K562 (cell line): Measurements from ENCODE around the gene SRRT. TPM values are rescaled to one million over a fixed set of nuclear protein-coding genes. Genes with fewer than 3 reads are reported as not detected.

Experiments used
- ATF6 ChIP-seq: sonication (generic); formaldehyde crosslinking; IDR thresholded peaks from 2 replicates; pipeline ENCODE4 v1.4.0; 2020; ENCODE audit warnings: mild to moderate bottlenecking, missing genetic modification reagents
- CREB1 ChIP-seq, 2 experiments: sonication (generic) in 1 of 2; formaldehyde crosslinking in 1 of 2; IDR thresholded peaks; 2 replicates each; pipeline versions ENCODE4 v1.6.1 to v1.8.0; 2012 to 2022; ENCODE audit warnings: inconsistent platforms in 1 of 2, mild to moderate bottlenecking in 1 of 2, missing genetic modification reagents in 1 of 2, moderate library complexity in 1 of 2
- DACH1 ChIP-seq: fragments of 450-650 bp; IDR thresholded peaks from 2 replicates; pipeline ENCODE4 v1.6.1; 2018; ENCODE audit not compliant: partially characterized antibody
- E2F4 ChIP-seq: sonication (generic); formaldehyde crosslinking; IDR thresholded peaks from 2 replicates; pipeline ENCODE4 v1.8.0; 2022; ENCODE audit warnings: mild to moderate bottlenecking, low read depth, missing genetic modification reagents
- FOXJ2 ChIP-seq: fragments of 200-800 bp; sonication (Bioruptor generic); IDR thresholded peaks from 2 replicates; pipeline ENCODE4 v1.6.1; 2016; ENCODE audit warnings: missing genetic modification characterization, missing compliant biosample characterization
- HINFP ChIP-seq: fragments of 450-650 bp; conservative IDR thresholded peaks from 2 replicates; pipeline ENCODE4 v1.6.1; 2016; ENCODE audit warnings: missing genetic modification characterization, low read depth, mild to moderate bottlenecking, control low read depth, missing compliant biosample characterization
- IFI16 ChIP-seq: fragments of 250-450 bp; sonication (Bioruptor Pico); IDR thresholded peaks from 2 replicates; pipeline ENCODE4 v2.1.2; 2022; ENCODE audit warnings: mild to moderate bottlenecking, inconsistent platforms
- MCM5 ChIP-seq: fragments of 450-650 bp; IDR thresholded peaks from 2 replicates; pipeline ENCODE4 v1.6.1; 2016; ENCODE audit warnings: low read depth
- MIER1 ChIP-seq: fragments of 450-650 bp; IDR thresholded peaks from 2 replicates; pipeline ENCODE4 v1.6.1; 2016; ENCODE audit warnings: antibody characterized with exemption, mild to moderate bottlenecking, low read depth
- MNT ChIP-seq, 2 experiments: fragments of 450-650 bp; conservative IDR thresholded peaks; 2 replicates each; pipeline ENCODE4 v1.6.1; 2017; ENCODE audit warnings: mild to moderate bottlenecking in 2 of 2, moderate library complexity in 2 of 2
- NFE2L1 ChIP-seq: fragments of 450-650 bp; IDR thresholded peaks from 2 replicates; pipeline ENCODE4 v1.6.1; 2016; ENCODE audit warnings: missing genetic modification characterization, low read depth, mild to moderate bottlenecking, missing compliant biosample characterization, moderate library complexity, borderline replicate concordance
- PRMT5 ChIP-seq: sonication (generic); formaldehyde crosslinking; IDR thresholded peaks from 2 replicates; pipeline ENCODE4 v1.5.0; 2020; ENCODE audit warnings: missing genetic modification reagents
- SREBF1 ChIP-seq: fragments of 150-350 bp; IDR thresholded peaks from 2 replicates; pipeline ENCODE4 v1.6.1; 2014; ENCODE audit warnings: antibody characterized with exemption, low read depth, low read length, borderline replicate concordance
- STAG1 ChIP-seq: sonication (generic); formaldehyde crosslinking; IDR thresholded peaks from 2 replicates; pipeline ENCODE4 v1.5.0; 2020; ENCODE audit warnings: missing genetic modification reagents, borderline replicate concordance
- USF2 ChIP-seq: sonication (generic); formaldehyde crosslinking; IDR thresholded peaks from 2 replicates; pipeline ENCODE4 v1.5.0; 2020; ENCODE audit warnings: missing genetic modification reagents
- ZBTB17 ChIP-seq: fragments of 450-650 bp; formaldehyde crosslinking; IDR thresholded peaks from 2 replicates; pipeline ENCODE4 v1.4.0; 2020; ENCODE audit warnings: mild to moderate bottlenecking
- ZNF224 ChIP-seq: sonication (generic); formaldehyde crosslinking; IDR thresholded peaks from 2 replicates; pipeline ENCODE4 v1.8.0; 2022; ENCODE audit warnings: mild to moderate bottlenecking, missing genetic modification reagents
- ZNF263 ChIP-seq: sonication (generic); formaldehyde crosslinking; IDR thresholded peaks from 2 replicates; pipeline ENCODE4 v1.8.0; 2022; ENCODE audit warnings: mild to moderate bottlenecking, missing genetic modification reagents, borderline replicate concordance
- ZNF408 ChIP-seq: fragments of 250-450 bp; sonication (Bioruptor Pico); IDR thresholded peaks from 2 replicates; pipeline ENCODE4 v1.4.0; 2020; ENCODE audit warnings: low read depth, mild to moderate bottlenecking, moderate library complexity
- ZNF584 ChIP-seq: fragments of 200-800 bp; sonication (Bioruptor generic); IDR thresholded peaks from 2 replicates; pipeline ENCODE4 v1.6.1; 2016; ENCODE audit warnings: low read depth, mild to moderate bottlenecking, missing genetic modification characterization, missing compliant biosample characterization
- ZNF764 ChIP-seq: fragments of 250-450 bp; sonication (Bioruptor Pico); IDR thresholded peaks from 2 replicates; pipeline ENCODE4 v1.4.0; 2020; ENCODE audit warnings: low read depth, mild to moderate bottlenecking, moderate library complexity
- polyA plus RNA-seq, 8 experiments: library from polyadenylated mRNA; depleted of rRNA in 4 of 8; stranded (reverse) in 5 of 8; unstranded in 3 of 8; fragments of >200 nt; fragmentation: Nextera tagmentation in 2 of 8; fragmentation: Illumina TruSeq in 1 of 8; extraction: Ambion mirVana in 2 of 8; extraction: Trizol in 1 of 8; gene quantifications; 2 replicates each; pipeline versions ENCODE4 v1.2.1 to v1.2.3, GENCODE V29; 2011 to 2014; ENCODE audit warnings: inconsistent platforms in 1 of 8, missing spikeins in 1 of 8
- total RNA-seq, 7 experiments: library from RNA; depleted of rRNA in 6 of 7; stranded (reverse); fragments of >200 nt in 6 of 7; fragmentation: Illumina TruSeq in 2 of 7; extraction: Trizol in 2 of 7; gene quantifications; 2 replicates each; pipeline versions ENCODE4 v1.2.1 to v1.2.3, GENCODE V29; 2011 to 2021; ENCODE audit warnings: low replicate concordance in 1 of 7

The SRRT gene
- total and polyA plus RNA-seq, 9 of the 15 experiments (the other 6 are each of a cell fraction or from before 2014, with no cell fraction given) = 10.3 to 263 (median 84.4) TPM

GRCh38 chr7:100825751-100826513 is 49.0 kb upstream of the SRRT start (continued):
- no peak for TF ChIP-seq CREB1 (IDR thresholded peaks at IDR 0.05)
- no peak for TF ChIP-seq CREB1 (CRISPR knock-in tag; IDR thresholded peaks at IDR 0.05)
- TF ChIP-seq STAG1 (CRISPR knock-in tag) = no peak
- TF ChIP-seq HINFP (tag) = no peak
- TF ChIP-seq ZNF224 (CRISPR knock-in tag) = no peak
- TF ChIP-seq ATF6 (CRISPR knock-in tag) = no peak
- no peak for TF ChIP-seq ZNF764 (CRISPR knock-in tag)
- TF ChIP-seq ZNF408 = no peak
- TF ChIP-seq PRMT5 (CRISPR knock-in tag) = no peak
- no peak for TF ChIP-seq USF2 (CRISPR knock-in tag)
- TF ChIP-seq ZBTB17 (CRISPR knock-in tag) = no peak
- no peak for TF ChIP-seq DACH1
- TF ChIP-seq MIER1 = no peak; the same call in none of the 2 replicates
- TF ChIP-seq MCM5 = no peak
- no peak for TF ChIP-seq SREBF1
- no peak for TF ChIP-seq FOXJ2 (tag)
- TF ChIP-seq ZNF263 = no peak
- no peak for TF ChIP-seq IFI16 (CRISPR knock-in tag)
- no peak for TF ChIP-seq NFE2L1 (tag)
- TF ChIP-seq MNT (conservative IDR thresholded peaks at IDR 0.05) = no peak; a peak in 1 of 4 replicates
- no peak for TF ChIP-seq ZNF584 (CRISPR knock-in tag)
- no peak for TF ChIP-seq E2F4
